Renal cortical epithelial cell (primary cell): ENCODE results near the gene ELMO2. TPM values are rescaled to one million over a fixed set of nuclear protein-coding genes. Genes with fewer than 3 reads are reported as not detected.

Source experiments
- DNase-seq: peaks from one replicate; pipeline ENCODE4 v3.0.0-alpha.2; 2011; ENCODE audit warnings: low read depth
- total RNA-seq: library from RNA; depleted of rRNA; stranded (reverse); fragments of >200 nt; gene quantifications from 2 replicates; pipeline ENCODE4 v1.2.3, GENCODE V29; 2014

The ELMO2 gene
- total RNA-seq, result 24.3 and 46.9 TPM in 2 replicates

GRCh38 chr20:46406200-46406985 is at the start of gene ELMO2:
Gene ELMO2, minus strand, starts transcription at chr20:46406615. Its CDS starts 12,133 bp downstream, at chr20:46394482.
- DNase-seq, result peak; percentile 91

GRCh38 chr20:46455729-46456128 is 49.3 kb upstream of the ELMO2 start:
- no peak for DNase-seq

- DNase-seq, result no peak
Observed at GRCh38 chr20:46446851-46447250, 40.4 kb upstream of the ELMO2 start.

- DNase-seq, result no peak
Observed at GRCh38 chr20:46439837-46440236, 33.4 kb upstream of the ELMO2 start.

- DNase-seq, result peak; percentile 11
Observed at GRCh38 chr20:46438156-46438750, 31.8 kb upstream of the ELMO2 start.

- DNase-seq, result no peak
Observed at GRCh38 chr20:46435146-46435545, 28.7 kb upstream of the ELMO2 start.

- DNase-seq, result no peak
Observed at GRCh38 chr20:46434597-46434996, 28.2 kb upstream of the ELMO2 start.

GRCh38 chr20:46433051-46433450 is 26.6 kb upstream of the ELMO2 start:
- no peak for DNase-seq

- DNase-seq, result no peak
Observed at GRCh38 chr20:46430921-46431712, 24.7 kb upstream of the ELMO2 start.

- DNase-seq, result no peak
Observed at GRCh38 chr20:46427384-46427783, 21.0 kb upstream of the ELMO2 start.

- no peak for DNase-seq
Observed at GRCh38 chr20:46423882-46424482, 17.6 kb upstream of the ELMO2 start.

- DNase-seq, result no peak
Observed at GRCh38 chr20:46423342-46423741, 16.9 kb upstream of the ELMO2 start.

- no peak for DNase-seq
Observed at GRCh38 chr20:46420878-46421277, 14.5 kb upstream of the ELMO2 start.

- no peak for DNase-seq
Observed at GRCh38 chr20:46419882-46420281, 13.5 kb upstream of the ELMO2 start.

GRCh38 chr20:46416839-46417238 is 10.4 kb upstream of the ELMO2 start:
- no peak for DNase-seq

GRCh38 chr20:46416421-46416820 is 10.0 kb upstream of the ELMO2 start:
- DNase-seq, result no peak

GRCh38 chr20:46415773-46416172 is 9.4 kb upstream of the ELMO2 start:
- DNase-seq, result no peak

GRCh38 chr20:46414608-46415007 is 8.2 kb upstream of the ELMO2 start:
- DNase-seq, result no peak

GRCh38 chr20:46411637-46412036 is 5.2 kb upstream of the ELMO2 start:
- DNase-seq, result no peak

- DNase-seq, result peak; percentile 27
Observed at GRCh38 chr20:46408281-46408731, 1.9 kb upstream of the ELMO2 start.

- DNase-seq, result no peak
Observed at GRCh38 chr20:46407671-46407996, 1.2 kb upstream of the ELMO2 start.

GRCh38 chr20:46406986-46407670 is 713 bp upstream of the ELMO2 start:
- peak; percentile 31 for DNase-seq
